ENCODE measurements around the gene TBX6.

TBX6 gene

GRCh38 chr16:30131869-30132475 lies 40.2 kb upstream of the TBX6 start:
- no peak for TF ChIP-seq SIN3A (IDR thresholded peaks at IDR 0.05; ENCODE audit: borderline replicate concordance, insufficient read depth, low read length)
- TF ChIP-seq TAF1 (IDR thresholded peaks at IDR 0.05; ENCODE audit: borderline replicate concordance, insufficient read depth, low read length), result no peak
- TF ChIP-seq REST (IDR thresholded peaks at IDR 0.05; ENCODE audit: insufficient read depth in 1 of 2, low read depth in 2 of 2, low read length in 2 of 2), result no peak
- TF ChIP-seq POLR2AphosphoS5 (IDR thresholded peaks at IDR 0.05; ENCODE audit: low read depth, low read length), result no peak

- TF ChIP-seq TAF1 (IDR thresholded peaks at IDR 0.05; ENCODE audit: borderline replicate concordance, insufficient read depth, low read length) (no peak), FOXP2 (optimal IDR thresholded peaks at IDR 0.05; ENCODE audit: borderline replicate concordance, extremely low read depth, extremely low read length, insufficient read depth) (no peak), REST (IDR thresholded peaks at IDR 0.05; ENCODE audit: insufficient read depth in 1 of 2, low read depth in 2 of 2, low read length in 2 of 2) (no peak), POLR2AphosphoS5 (IDR thresholded peaks at IDR 0.05; ENCODE audit: low read depth, low read length) (no peak), SIN3A (IDR thresholded peaks at IDR 0.05; ENCODE audit: borderline replicate concordance, insufficient read depth, low read length) (no peak)
Observed at GRCh38 chr16:30127993-30128392, 36.3 kb upstream of the TBX6 start.

GRCh38 chr16:30124985-30125379 lies 33.3 kb upstream of the TBX6 start:
- no peak for TF ChIP-seq REST (IDR thresholded peaks at IDR 0.05; ENCODE audit: insufficient read depth in 1 of 2, low read depth in 2 of 2, low read length in 2 of 2)
- TF ChIP-seq FOXP2 (optimal IDR thresholded peaks at IDR 0.05; ENCODE audit: borderline replicate concordance, extremely low read depth, extremely low read length, insufficient read depth), result no peak
- TF ChIP-seq POLR2AphosphoS5 (IDR thresholded peaks at IDR 0.05; ENCODE audit: low read depth, low read length), result no peak
- no peak for TF ChIP-seq SIN3A (IDR thresholded peaks at IDR 0.05; ENCODE audit: borderline replicate concordance, insufficient read depth, low read length)
- no peak for TF ChIP-seq TAF1 (IDR thresholded peaks at IDR 0.05; ENCODE audit: borderline replicate concordance, insufficient read depth, low read length)

DNA sequence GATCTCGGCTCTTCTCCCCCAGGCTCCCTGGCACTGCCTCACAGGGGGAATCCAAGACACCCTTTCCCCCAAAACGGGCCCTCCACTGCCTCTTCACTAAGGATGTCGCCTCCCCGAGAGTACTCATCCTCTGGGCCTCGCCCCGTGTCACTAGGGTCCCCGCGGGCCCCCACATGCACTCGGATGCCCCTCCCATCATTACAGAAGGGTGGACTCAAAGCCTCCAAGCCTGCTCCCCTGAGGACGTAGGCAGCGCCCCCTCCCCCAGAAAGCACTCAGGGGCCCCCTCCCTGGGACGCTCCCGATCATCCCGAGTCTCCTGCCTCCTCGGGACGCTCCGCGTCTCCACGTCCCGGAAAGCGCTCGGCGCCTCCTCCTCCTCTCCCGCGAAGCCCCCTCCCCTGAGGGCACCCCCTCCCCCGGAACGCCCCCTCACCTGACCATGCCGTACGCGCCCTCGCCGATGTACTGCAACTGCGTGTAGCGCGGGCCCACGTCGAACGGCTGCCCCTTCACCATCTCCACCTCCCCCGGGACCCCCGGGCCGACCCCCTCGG lies 31.0 kb upstream of the TBX6 start:
- TF ChIP-seq FOXP2 (optimal IDR thresholded peaks at IDR 0.05; ENCODE audit: borderline replicate concordance, extremely low read depth, extremely low read length, insufficient read depth) (no peak), REST (IDR thresholded peaks at IDR 0.05; ENCODE audit: insufficient read depth in 1 of 2, low read depth in 2 of 2, low read length in 2 of 2) (no peak), POLR2AphosphoS5 (IDR thresholded peaks at IDR 0.05; ENCODE audit: low read depth, low read length) (no peak), TAF1 (IDR thresholded peaks at IDR 0.05; ENCODE audit: borderline replicate concordance, insufficient read depth, low read length) (no peak), SIN3A (IDR thresholded peaks at IDR 0.05; ENCODE audit: borderline replicate concordance, insufficient read depth, low read length) (no peak)

Measured in PFSK-1 (cell line).